Heart right ventricle (tissue), 16 donors: Measurements from ENCODE around the gene RFC2. TPM values are rescaled to one million over a fixed set of nuclear protein-coding genes. Genes with fewer than 3 reads are reported as not detected.

ENCODE experiments used
- ATAC-seq, 8 donors: fragments of 200-7000 bp; cut with Tn5 transposase; one replicate each; pipeline ENCODE4 v1.9.1; 2020; ENCODE audit warnings: mild to moderate bottlenecking in 8 of 8, moderate library complexity in 8 of 8, moderate number of reproducible peaks in 1 of 8
- DNase-seq, 2 donors: peaks; one replicate each; pipeline ENCODE4 v3.0.0-alpha.2; 2020
- H3K27ac ChIP-seq, 10 donors: fragments of 200-600 bp; sonication (generic) in 2 of 10; one replicate each; pipeline versions ENCODE4 v1.5.0 to v1.8.0; 2020 to 2022; ENCODE audit warnings: mild to moderate bottlenecking in 3 of 10
- H3K27me3 ChIP-seq, 7 donors: fragments of 200-600 bp; one replicate each; pipeline ENCODE4 v1.8.0; 2021 to 2022; ENCODE audit warnings: mild to moderate bottlenecking in 2 of 7
- H3K36me3 ChIP-seq, 9 donors: fragments of 200-600 bp; sonication (generic) in 1 of 9; one replicate each; pipeline versions ENCODE4 v1.5.0 to v1.8.0; 2020 to 2022; ENCODE audit warnings: mild to moderate bottlenecking in 2 of 9
- H3K4me1 ChIP-seq, 9 donors: fragments of 200-600 bp; sonication (generic) in 1 of 9; one replicate each; pipeline versions ENCODE4 v1.5.0 to v1.8.0; 2020 to 2022; ENCODE audit warnings: mild to moderate bottlenecking in 4 of 9
- H3K4me3 ChIP-seq, 10 donors: fragments of 200-600 bp; sonication (generic) in 2 of 10; one replicate each; pipeline versions ENCODE4 v1.5.0 to v1.8.0; 2020 to 2022; ENCODE audit warnings: mild to moderate bottlenecking in 7 of 10, moderate library complexity in 2 of 10
- H3K9me3 ChIP-seq, 11 donors: fragments of 200-600 bp in 10 of 11; sonication (generic) in 2 of 11; one replicate each; pipeline versions ENCODE4 v1.5.0 to v1.8.0; 2013 to 2022; ENCODE audit warnings: mild to moderate bottlenecking in 2 of 11, control low read depth in 1 of 11, moderate library complexity in 1 of 11
- CTCF ChIP-seq, 9 donors: fragments of 200-600 bp; sonication (generic) in 2 of 9; IDR thresholded peaks; one replicate each; pipeline versions ENCODE4 v1.5.0 to v1.8.0; 2021 to 2022; ENCODE audit warnings: antibody characterized with exemption in 9 of 9, mild to moderate bottlenecking in 5 of 9, moderate library complexity in 1 of 9
- WGBS, 2 donors: extraction: QIAGEN DNeasy Blood & Tissue Kit; methylation state at CpG; one replicate each; pipeline ENCODE4 v1.1.7; 2013; ENCODE audit warnings: inconsistent platforms in 1 of 2; 5-methylcytosine and 5-hydroxymethylcytosine counted together
- intact Hi-C, 10 donors: fragments of 100-400 bp; cut with DNase I; formaldehyde crosslinking; loops; one replicate each; pipeline versions ENCODE4 v1.11.1 to v1.14.2; 2022
- polyA plus RNA-seq, 2 donors: library from polyadenylated mRNA; stranded (reverse); fragments of 200-250 nt; gene quantifications; one replicate each; pipeline ENCODE4 v1.2.3, GENCODE V29; 2013
- total RNA-seq, 10 donors: library from RNA; stranded (reverse); fragmentation: NEBNext Ultra II Directional in 3 of 10; extraction: Animal tissue kit (Norgen Biotek cat#: 25700) in 3 of 10; gene quantifications; one replicate each; pipeline versions ENCODE4 v1.2.1 to v1.2.4, GENCODE V29; 2021 to 2023
- donor health status: Arrhythmogenic right ventricular cardiomyopathy.
- donor health status: ischemic (EF 13 %, LVEDD 7.1; RV severe dilation, severe dysfunction).
- donor health status: healthy with polysubstance abuse.
- donor health status: DM: no; HTN: yes; CAD: no.
- donor health status: DM: no; HTN: no; CAD: no.
- donor health status: ischemic (EF 25% LVEDD 6.9; RV normal size, moderate dysfunction).
- donor health status: ischemic (EF 25% LVEDD 5.7; RV mildly dilated, moderate dysfunction).
- donor health status: healthy.
- donor health status: DM: yes; HTN: yes; CAD: no.
- donor health status: Ischemic cardiomyopathy.
- donor health status: ischemic (EF 35%, LVEDD 5.7; RV mildly dilated, moderate dysfunction).
- donor health status: nonischemic (EF 11% LVEDD 7.7; RV severe dilation, severe dysfunction).
- donor health status: DM: yes; HTN: yes; CAD: no.
- donor health status: PGD.
- donor health status: ischemic (EF 29% LVEDD 5.4; RV normal size, mild dysfunction).
- donor health status: nonischemic (EF 23%, LVEDD 6.1; RV moderate dilation, normal function).

The RFC2 gene
- total and polyA plus RNA-seq, 12 donors, result 7.0 to 18.5 (median 10.7) TPM

DNA sequence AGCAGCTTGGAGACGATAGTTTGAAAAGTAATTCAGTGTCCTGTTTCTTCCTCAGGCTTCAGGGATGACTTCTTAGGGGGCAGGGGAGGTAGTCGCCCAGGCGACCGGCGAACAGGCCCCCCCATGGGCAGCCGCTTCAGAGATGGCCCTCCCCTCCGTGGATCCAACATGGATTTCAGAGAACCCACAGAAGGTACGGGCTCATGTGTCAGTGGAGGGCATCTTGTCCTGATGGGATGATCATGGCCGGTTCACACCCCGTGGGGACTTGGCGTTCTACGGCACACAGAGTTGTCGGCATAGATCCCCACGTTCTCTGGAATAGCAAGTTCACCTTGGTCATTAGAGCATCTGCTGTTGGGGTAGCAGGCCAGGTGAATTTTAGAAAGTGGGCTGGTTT, 59.5 kb downstream of the RFC2 start:
- Histone ChIP-seq H3K4me3 (no peak overlapping the region), H3K9me3 (no peaks in the 10 kb centered on the region), H3K27ac (no peak overlapping the region), H3K36me3 (peaks cover 6 to 90% (median 56%) of the 10 kb centered on the region in 9 donors), H3K4me1 (peaks cover 0 to under 1% (median 0%) of the 10 kb centered on the region in 9 donors), H3K27me3 (no peaks in the 10 kb centered on the region)
- 91 to 93% methylated on average over 14 of the region's 14 CpGs for WGBS, 2 donors
- ATAC-seq (no peak), DNase-seq (no peak)
- TF ChIP-seq CTCF (IDR thresholded peaks at IDR 0.05), result no peak
- intact Hi-C loops, result no loop called here

- peaks cover 7 to 97% (median 62%) of the 10 kb centered on the region in 9 donors for H3K36me3 ChIP-seq
- ATAC-seq, result no peak
- WGBS, 2 donors, result 93 to 96% methylated on average over 7 of the region's 7 CpGs
- no peak overlapping the region for H3K4me3 ChIP-seq
- H3K27ac ChIP-seq, result no peak overlapping the region
- no peak for DNase-seq
- intact Hi-C loops, result no loop called here
- peaks cover 0 to 8% (median 0%) of the 10 kb centered on the region in 9 donors for H3K4me1 ChIP-seq
- no peaks in the 10 kb centered on the region for H3K9me3 ChIP-seq
- no peaks in the 10 kb centered on the region for H3K27me3 ChIP-seq
- TF ChIP-seq CTCF (IDR thresholded peaks at IDR 0.05), result no peak
Observed at GRCh38 chr7:74193913-74194312, 60.3 kb downstream of the RFC2 start.

- Histone ChIP-seq H3K4me1 (peaks cover 0 to 16% (median 8%) of the 10 kb centered on the region in 9 donors), H3K4me3 (no peak overlapping the region), H3K9me3 (no peaks in the 10 kb centered on the region), H3K27ac (no peak overlapping the region), H3K27me3 (no peaks in the 10 kb centered on the region), H3K36me3 (peaks cover 7 to 97% (median 67%) of the 10 kb centered on the region in 9 donors)
- WGBS, 2 donors, result 81 to 84% methylated on average over 8 of the region's 8 CpGs
- intact Hi-C loops, result no loop called here
- ATAC-seq (no peak), DNase-seq (no peak)
- TF ChIP-seq CTCF (IDR thresholded peaks at IDR 0.05), result no peak
Observed at GRCh38 chr7:74193054-74193453, 61.1 kb downstream of the RFC2 start.

- no peak for ATAC-seq
- H3K9me3 ChIP-seq, result no peaks in the 10 kb centered on the region
- 91% methylated on average over 9 of the region's 9 CpGs for WGBS, 2 donors
Observed at GRCh38 chr7:74191231-74191630, 63.0 kb downstream of the RFC2 start.

More at GRCh38 chr7:74191231-74191630, 63.0 kb downstream of the RFC2 start:
- no peak overlapping the region for H3K4me3 ChIP-seq
- DNase-seq, result no peak
- H3K36me3 ChIP-seq, result peaks cover 7 to 98% (median 65%) of the 10 kb centered on the region in 9 donors
- no peak for TF ChIP-seq CTCF (IDR thresholded peaks at IDR 0.05)
- H3K27ac ChIP-seq, result no peak overlapping the region
- no peaks in the 10 kb centered on the region for H3K27me3 ChIP-seq
- peaks cover 4 to 35% (median 26%) of the 10 kb centered on the region in 9 donors for H3K4me1 ChIP-seq
- intact Hi-C loops, result no loop called here
